ENCODE measurements around the gene ADGRG4.

ADGRG4 gene

DNA sequence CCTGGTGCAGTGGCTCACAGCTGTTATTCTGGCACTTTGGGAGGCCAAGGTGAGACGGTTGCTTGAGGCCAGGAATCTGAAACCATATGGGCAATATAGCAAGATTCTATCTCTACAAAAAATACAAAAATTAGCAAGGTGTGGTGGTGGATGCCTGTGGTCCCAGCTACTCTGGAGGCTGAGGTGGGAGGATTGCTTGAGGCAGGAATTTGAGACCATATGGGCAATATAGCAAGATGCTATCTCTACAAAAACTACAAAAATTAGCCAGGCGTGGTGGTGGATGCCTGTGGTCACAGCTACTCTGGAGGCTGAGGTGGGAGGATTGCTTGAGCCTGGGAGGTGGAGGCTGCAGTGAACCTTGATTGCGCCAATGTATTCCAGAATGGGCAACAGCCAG, 2.3 kb downstream of the ADGRG4 start:
- DNase-seq, result no peak

DNA sequence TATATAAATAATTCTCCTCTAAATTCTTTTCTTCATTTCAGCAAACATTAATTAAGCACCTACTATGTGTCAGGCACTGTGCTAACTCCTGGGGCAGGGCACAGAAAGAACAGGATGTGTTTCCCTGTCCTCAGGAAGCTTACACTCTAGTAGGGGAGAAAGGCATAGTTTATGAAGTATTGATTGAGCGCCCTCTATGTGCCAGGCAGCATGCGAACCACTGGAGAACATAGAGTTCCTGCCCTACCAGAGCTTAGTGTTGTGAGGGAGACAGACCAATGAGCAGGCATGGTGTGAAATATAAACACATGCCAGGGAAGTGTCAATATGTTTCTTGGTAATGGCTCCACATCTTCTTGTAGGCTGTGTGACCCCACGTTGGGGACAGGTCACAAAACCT, 3.7 kb downstream of the ADGRG4 start:
- DNase-seq, result no peak

DNA sequence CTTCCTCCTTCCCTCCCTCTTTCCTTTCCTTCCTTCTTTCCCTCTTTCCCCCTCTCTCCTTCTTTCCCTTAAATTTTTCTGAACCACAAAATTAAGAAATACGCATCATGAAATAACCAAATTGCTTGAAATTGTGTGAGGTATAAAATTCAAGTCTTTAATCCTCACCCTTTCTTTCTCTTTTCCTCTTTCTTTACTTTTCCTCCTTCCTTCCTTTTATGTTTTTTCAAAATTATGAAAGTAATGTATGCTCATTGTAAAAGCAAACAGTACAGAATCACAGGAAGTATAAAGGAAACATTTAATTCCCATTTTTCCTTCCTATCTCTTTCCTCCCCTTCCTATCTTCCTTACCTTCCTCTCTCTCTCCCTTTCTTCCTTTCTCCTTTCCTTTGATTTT, 5.4 kb downstream of the ADGRG4 start:
- no peak for DNase-seq

DNA sequence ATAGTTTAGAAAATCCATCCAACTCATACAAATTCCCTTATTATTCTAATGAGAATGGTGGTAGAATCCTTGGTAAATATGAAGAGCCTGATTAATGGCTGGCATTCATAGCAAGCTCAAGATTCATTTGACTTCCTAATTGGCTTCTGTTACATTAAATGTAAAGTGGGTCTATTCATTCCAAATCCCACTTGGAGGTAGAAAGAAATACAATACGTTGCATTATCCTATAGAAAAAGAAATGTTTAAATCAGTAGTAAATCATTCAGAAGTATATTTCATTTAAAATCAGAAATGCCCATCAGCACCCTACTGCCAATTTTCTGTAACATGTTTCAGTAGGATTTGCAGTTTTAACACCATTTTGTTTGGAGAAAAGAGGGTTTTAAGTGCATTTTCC, 6.7 kb downstream of the ADGRG4 start:
- DNase-seq, result no peak

DNA sequence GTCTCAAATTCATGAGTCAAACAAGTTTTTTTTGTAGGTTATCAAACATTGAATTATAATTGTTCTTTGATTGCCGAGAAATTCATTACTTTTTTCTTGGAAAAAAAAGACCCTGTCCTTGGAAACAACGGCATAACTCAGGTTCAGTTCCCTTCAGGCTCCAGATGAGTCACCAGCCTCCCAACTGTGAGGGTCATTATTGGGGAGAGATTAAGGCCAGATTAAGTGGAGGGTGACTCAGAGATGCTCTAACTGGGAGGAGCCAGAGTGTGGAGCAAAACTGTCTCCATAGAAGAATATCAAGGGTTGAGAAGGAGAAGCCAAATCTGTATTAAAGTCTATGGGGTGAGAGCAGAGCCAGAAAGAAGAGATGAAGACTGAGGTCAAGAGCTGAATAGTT, 9.6 kb downstream of the ADGRG4 start:
- no peak for DNase-seq

DNA sequence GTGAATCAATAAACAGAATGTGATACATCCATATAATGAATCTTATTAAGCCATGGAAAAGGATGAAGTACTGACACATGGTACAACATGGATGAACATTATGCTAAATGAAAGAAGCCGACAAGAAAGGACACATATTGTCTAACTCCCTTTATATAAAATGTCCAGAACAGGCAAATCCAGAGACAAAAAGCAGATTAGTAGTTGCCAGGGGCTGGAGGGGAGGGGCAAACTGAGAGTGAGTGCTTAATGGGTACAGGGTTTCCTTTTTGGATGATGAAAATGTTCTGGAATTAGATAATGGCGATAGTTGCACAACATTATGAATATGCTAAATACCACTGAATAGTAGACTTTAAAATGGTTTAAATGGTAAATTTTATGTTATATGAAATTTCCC, 17.4 kb downstream of the ADGRG4 start:
- no peak for DNase-seq

DNA sequence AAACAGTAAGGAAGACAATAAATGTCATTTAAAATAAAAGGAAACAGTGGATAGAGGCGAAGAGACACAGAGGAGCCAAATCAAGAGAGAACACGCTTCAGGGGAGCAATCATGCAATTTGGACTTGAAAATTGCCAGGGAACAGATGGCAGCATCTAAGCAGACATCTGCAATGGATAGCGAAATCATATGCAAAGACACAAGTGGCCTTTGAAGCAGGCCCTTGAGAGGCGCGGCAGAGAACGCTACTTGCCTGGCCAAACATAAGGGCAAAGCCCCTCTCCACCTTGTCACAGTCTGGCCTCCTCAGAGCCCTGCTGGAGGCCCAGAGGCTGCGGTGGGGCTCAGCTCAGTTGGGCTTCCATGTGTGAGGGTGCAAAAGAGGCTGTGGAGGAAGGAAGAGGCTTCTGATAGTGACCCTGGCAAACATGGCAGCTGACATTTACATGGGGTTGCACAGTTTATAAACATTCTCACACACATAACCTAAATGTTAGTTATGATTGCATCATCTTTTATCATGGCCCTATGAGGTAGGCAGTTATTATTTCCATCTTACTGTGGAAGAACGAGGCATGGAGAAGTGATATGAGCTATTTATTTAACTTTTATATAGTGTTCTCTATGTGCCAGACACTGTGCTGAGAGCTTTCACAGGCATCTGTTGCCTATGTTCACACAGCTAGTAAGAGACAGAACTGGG, 18.3 kb downstream of the ADGRG4 start:
- DNase-seq, result no peak

DNA sequence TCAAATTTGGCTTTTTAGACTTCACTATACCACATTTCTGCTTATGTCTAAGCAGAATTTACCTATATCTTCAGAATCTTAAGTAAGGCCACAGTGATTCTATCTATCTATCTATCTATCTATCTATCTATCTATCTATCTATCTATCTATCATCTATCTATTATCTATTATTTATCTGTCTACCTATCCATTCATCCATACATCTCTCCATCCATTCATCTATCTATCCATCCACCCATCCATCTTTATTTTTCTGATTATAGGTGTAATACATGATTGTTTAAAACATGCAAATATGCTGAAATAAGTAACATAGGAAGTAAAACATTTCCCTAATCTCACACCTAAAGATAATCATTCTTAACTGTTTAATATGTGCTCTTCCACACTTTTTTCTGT, 18.8 kb downstream of the ADGRG4 start:
- no peak for DNase-seq

DNA sequence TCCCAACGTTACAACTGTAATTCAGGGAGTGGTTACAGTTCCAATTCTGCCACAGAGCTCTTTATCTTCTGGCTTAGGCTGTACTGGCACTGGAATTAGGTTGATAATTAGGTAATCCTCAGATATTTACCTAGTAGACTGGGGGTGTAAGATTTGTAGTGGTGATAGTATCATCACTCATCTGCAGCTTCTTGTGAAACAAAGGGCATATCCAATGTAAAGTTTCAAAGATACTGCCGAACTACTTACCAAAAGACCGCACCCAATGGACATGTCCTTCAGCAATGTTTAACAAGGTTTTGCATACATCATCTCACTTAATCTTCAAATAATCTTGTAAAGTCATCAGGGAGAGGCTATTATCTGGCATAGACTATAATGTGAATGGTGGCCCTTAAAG, 20.8 kb downstream of the ADGRG4 start:
- no peak for DNase-seq

DNA sequence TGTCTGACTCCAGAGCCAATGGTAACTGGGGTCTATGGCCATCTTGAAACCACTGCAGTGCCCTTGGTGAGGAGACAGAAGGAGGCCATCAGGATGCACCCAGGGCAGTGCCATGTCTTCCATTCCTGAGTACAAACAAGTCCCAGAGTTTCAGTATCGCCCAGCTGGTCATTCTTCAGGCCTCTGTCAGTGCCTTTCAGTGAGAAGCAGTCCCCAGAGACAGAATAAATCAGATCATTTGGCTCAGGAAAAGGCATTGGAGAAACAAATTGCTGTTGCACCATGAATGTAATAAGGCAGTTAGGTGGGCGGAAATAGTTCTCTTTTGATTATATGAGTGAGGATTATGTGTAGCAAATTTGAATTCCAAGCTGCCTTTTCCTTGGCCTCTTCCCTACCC, 21.3 kb downstream of the ADGRG4 start:
- DNase-seq, result no peak

DNA sequence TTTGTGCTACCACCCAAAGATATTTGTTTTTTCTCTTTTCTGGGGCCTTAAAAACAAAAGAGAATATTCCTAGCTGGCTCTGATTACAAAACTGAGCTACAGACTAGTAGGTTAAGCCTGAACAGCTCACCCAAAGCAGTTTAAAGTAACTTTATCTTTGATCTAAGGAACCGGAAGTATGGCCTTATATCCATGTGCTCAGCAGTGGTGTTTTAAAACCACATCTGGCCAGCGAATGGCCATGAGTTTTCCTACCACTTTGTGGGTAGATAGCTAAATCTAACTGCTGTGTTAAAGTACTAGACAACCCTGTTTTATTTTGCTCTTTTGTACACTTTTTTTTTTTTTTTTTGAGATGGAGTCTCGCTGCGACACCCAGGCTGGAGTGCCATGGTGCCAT, 24.6 kb downstream of the ADGRG4 start:
- DNase-seq, result no peak

DNA sequence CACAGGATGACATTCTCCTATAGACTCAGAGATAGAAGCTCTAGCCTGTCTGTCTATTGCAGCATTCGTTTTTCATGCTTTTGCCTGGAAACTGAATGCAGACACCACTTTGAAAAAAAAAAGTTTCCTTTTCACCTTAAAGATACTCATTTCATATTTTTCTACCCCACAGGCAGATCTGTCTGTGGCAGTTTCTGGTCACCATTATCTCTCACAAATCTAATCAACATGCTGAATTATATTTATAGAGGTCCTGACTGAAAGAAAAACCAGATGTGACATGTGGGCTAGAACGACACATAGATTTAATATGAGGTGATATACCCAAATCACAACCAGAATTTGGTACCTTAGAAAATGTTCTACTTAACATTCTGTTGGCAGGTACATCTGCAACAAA, 28.2 kb downstream of the ADGRG4 start:
- DNase-seq, result no peak

DNA sequence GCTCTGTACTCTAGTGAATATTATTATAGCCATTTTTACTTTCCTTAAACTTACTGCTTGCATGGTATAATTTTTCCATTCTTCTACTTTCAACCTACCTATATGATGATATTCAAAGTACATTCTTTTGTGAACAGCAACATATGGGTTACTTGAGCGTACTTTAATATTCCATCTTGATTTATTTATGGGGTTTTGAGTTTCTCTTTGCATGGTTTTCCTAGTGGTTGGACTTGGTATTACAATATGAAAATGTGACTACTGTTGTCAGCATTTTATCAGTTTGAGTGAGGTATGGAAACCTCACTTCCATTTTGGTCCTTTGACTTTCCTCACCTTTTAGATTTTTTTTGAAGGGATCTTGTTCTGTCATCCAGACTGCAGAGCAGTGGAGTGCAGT, 35.9 kb downstream of the ADGRG4 start:
- DNase-seq, result no peak

DNA sequence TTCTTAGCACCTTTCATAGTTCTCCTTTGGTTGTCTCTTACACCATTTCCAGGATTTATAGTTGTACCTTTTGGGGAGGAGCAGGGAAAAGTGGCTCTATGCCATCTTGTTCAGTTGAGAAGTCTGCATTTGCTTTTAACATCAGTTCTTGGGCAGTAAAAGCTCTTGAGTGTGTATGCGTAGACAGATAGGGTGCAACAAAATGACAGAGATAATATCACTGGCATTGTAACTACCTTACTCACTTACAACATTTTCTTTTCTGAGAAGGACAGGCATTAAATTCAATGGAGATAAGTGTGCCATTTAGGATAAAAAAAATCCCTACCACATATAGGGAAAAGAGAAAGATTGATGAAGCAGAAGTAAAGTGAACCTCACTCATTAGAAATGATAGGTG, 38.9 kb downstream of the ADGRG4 start:
- no peak for DNase-seq

DNA sequence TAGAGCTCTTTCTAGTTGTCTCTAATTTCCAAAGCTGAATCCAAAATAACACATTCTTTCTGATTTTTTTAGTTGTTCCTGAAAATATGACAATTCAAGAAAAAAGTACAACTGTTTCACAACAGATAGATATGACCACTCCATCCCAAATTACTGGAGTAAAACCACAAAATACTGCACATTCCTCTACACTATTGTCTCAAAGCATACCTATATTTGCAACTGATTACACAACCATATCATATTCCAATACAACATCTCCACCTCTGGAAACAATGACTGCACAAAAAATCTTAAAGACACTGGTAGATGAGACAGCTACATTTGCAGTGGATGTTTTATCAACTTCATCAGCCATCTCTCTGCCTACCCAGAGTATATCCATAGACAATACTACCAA, 43.6 kb downstream of the ADGRG4 start:
- no peak for DNase-seq

DNA sequence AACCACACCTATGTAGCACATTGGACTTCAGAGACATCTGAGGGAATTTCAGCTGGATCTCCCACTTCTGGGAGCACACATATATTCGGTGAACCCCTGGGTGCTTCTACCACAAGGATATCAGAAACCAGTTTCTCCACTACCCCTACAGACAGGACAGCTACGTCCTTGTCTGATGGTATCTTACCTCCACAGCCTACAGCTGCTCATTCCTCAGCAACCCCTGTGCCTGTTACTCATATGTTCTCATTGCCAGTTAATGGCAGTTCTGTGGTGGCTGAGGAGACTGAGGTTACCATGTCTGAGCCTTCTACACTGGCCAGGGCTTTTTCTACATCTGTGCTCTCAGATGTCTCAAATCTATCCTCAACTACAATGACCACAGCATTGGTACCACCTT, 45.7 kb downstream of the ADGRG4 start:
- DNase-seq, result no peak

DNA sequence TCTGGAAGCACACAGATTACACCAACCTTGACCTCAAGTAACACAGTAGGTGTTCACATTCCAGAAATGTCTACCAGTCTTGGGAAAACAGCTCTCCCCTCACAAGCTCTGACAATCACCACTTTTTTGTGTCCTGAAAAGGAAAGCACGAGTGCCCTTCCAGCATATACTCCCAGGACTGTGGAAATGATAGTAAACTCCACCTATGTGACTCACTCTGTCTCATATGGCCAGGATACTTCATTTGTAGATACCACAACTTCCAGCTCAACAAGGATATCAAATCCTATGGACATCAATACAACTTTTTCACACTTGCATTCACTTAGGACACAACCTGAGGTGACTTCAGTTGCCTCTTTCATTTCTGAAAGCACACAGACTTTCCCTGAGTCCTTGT, 46.9 kb downstream of the ADGRG4 start:
- DNase-seq, result no peak

DNA sequence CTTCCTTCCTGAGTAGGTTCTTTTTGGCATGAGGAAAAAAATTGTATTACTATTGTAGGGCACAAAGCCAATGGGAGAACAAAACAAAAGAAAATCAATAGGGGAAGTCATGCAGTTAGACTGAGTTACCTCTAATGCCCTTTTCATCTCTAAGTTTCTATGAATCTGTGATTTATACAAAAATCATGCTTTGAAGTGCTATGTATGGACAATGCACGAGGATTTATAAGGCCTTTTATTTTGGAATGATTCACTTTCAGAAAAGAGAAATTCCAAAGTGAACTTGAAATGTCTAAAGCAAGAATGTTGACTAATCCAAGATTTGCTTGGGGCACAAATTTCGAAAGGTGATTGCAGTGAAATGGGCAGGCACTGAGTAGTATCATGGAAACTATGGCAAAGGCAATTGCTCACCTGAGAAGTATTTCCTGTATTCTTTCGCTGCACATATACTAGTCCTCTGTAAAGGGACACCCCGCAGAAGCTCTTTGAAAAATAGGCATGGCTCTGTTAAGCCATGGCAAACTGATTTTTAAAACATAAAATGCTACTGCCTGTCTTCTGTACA, 52.8 kb downstream of the ADGRG4 start:
- DNase-seq, result no peak

DNA sequence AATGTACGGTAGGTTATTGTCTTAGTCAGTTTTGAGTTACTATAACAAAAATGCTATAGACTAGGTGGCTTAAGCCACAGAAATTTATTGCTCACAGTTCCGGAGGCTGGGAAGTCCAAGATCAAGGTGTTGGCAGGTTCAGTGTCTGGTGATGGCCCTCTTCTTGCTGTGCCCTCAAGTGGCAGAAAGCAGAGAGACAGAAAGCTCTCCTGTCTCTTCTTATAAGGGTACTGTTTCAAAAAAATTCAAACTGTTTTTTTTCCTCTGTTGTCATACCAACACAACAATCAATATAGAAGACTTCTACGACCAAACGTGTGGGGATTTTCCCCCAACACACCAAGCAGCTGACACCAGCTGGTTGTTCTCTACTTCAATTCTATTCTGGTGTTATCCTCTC, 53.4 kb downstream of the ADGRG4 start:
- DNase-seq, result no peak

DNA sequence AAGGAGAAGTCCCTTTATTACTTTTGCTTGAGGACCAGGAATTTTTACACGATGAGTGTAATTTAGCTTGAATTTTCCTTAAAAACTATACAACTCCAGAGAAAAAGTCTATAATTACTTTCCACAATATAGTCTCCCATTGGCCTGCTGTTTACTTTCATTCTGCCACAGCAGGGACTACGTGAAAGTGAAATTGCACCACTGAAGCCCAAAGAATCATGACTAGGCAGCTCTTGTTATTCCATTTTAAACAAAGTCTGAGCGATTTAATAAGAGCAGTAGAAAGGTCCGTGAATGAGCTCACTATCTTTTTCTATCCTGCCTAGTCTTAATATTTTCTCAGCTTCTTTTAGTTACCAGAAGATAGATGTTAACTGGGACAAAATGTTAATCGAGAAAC, 68.6 kb downstream of the ADGRG4 start:
- DNase-seq, result no peak

DNA sequence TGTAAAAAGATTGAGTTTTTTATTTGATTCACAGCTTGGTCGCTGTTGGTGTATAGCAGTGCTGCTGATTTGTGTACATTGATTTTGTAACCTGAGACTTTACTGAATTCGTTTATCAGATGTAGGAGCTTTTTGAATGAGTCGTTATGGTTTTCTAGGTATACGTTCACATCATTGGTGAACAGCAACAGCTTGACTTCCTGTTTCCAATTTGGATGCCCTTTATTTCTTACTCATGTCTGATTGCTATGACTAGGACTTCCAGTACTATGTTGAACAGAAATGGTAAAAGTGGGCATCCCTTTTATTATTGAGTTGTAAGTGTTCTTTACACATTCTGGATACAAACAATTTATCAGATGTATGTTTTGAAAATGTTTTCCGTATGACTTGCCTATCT, 76.0 kb downstream of the ADGRG4 start:
- DNase-seq, result no peak

DNA sequence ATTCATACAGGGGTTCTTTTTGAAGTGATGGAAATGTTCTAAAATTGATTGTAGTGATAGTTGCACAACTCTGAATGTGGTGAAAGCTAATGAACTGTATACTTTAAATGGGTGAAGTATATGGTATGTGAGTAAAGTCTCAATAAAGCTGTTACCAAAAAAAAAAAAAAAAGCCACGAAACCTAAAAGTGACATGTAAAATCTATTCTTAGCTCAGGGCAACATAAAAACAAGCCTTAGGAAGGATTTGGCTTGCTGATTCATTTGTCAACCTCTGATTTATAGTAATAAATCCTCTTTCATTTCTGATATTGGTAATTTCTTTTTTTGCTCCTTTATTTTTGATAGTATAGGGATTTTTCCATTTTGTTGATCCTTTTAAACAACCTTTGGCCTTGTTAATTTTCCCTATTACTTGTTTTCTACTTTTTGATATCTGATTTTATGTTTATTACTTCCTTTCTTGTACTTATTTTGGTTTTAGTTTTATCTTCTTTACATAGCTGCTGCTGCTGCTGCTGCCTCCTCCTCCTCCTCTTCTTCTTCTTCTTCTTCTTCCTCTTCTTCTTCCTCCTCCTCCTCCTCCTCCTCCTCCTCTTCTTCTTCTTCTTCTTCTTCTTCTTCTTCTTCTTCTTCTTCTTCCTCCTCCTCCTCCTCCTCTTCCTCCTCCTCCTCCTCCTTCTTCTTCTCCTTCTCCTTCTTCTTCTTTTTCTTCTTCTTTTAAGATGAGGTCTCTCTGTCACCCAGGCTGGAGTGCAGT, 79.4 kb downstream of the ADGRG4 start:
- no peak for DNase-seq

DNA sequence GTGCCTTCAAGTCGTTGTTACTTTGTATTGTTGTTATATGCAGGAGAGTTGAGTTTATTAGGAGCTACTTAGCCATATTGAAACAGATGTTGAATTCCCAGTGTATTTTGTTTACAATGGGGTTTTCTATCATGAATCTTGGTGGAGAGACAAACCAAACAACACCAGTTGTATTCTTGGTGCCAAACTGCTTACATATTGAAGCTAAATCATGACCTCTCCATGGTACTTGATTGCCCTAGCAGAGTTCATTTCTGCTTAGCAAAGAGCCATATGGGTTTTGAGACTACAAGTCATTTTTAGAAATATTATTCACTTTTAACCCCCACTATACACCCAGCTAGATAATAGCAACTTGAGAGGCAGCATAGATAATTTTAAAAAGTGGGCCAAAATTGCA, 85.4 kb downstream of the ADGRG4 start:
- no peak for DNase-seq

DNA sequence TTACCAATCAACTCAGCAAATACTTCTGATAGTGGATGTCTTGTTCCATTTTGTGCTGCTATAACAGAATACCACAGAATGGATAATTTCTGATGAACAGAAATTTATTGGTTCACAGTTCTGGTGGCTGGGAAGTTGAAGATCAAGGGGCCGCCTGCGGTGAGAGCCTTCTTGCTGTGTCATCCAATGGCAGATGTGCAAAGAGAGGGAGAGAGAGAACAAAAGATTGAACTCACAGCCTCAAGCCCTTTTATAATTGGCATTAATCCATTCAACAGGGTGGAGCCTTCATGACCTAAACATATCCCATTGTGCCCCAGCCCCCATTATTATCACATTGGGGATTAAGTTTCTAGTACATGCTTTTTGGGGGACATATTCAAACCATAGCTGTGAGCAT, 86.1 kb downstream of the ADGRG4 start:
- DNase-seq, result no peak
